Liver (tissue), 9 donors: ENCODE measurements around the gene ZBTB12. TPM values are rescaled to one million over a fixed set of nuclear protein-coding genes. Genes with fewer than 3 reads are reported as not detected.

Experiments used
- DNase-seq: peaks from one replicate; pipeline ENCODE4 v3.0.0-alpha.2; 2017; ENCODE audit warnings: low spot score
- H3K27ac ChIP-seq, 2 donors: one replicate each; pipeline ENCODE4 v1.7.0; 2013; ENCODE audit warnings: inconsistent platforms in 2 of 2, low read length in 2 of 2, control low read depth in 1 of 2, low read depth in 1 of 2, mild to moderate bottlenecking in 1 of 2
- H3K27me3 ChIP-seq, 4 donors: one replicate each; pipeline versions ENCODE4 v1.6.1 to v1.7.0; 2013; ENCODE audit warnings: low read length in 3 of 4, inconsistent platforms in 1 of 4, mild to moderate bottlenecking in 1 of 4, moderate library complexity in 1 of 4; ENCODE audit not compliant: control insufficient read depth in 4 of 4, insufficient read depth in 4 of 4
- H3K36me3 ChIP-seq, 4 donors: one replicate each; pipeline versions ENCODE4 v1.6.1 to v1.7.0; 2013; ENCODE audit warnings: low read length in 3 of 4, mild to moderate bottlenecking in 3 of 4, low read depth in 1 of 4, moderate library complexity in 1 of 4; ENCODE audit not compliant: control insufficient read depth in 4 of 4, insufficient read depth in 3 of 4
- H3K4me1 ChIP-seq, 4 donors: one replicate each; pipeline versions ENCODE4 v1.6.1 to v1.7.0; 2013; ENCODE audit warnings: low read length in 3 of 4, mild to moderate bottlenecking in 3 of 4, moderate library complexity in 1 of 4; ENCODE audit not compliant: control insufficient read depth in 4 of 4, insufficient read depth in 4 of 4
- H3K4me3 ChIP-seq, 3 donors: one replicate each; pipeline versions ENCODE4 v1.6.1 to v1.7.0; 2013; ENCODE audit warnings: low read length in 3 of 3, control low read depth in 1 of 3, low read depth in 1 of 3, mild to moderate bottlenecking in 1 of 3
- H3K9ac ChIP-seq, 2 donors: one replicate each; pipeline ENCODE4 v1.7.0; 2013; ENCODE audit warnings: low read length in 2 of 2, mild to moderate bottlenecking in 2 of 2, moderate library complexity in 2 of 2, control low read depth in 1 of 2, low read depth in 1 of 2
- H3K9me3 ChIP-seq, 4 donors: one replicate each; pipeline versions ENCODE4 v1.6.1 to v1.7.0; 2013; ENCODE audit warnings: low read length in 3 of 4; ENCODE audit not compliant: control insufficient read depth in 4 of 4
- EGR1 ChIP-seq, 2 donors: IDR thresholded peaks; 2 replicates each; pipeline ENCODE4 v1.6.1; 2016 to 2018; ENCODE audit warnings: antibody characterized with exemption in 2 of 2, low read depth in 2 of 2
- FOXA1 ChIP-seq: IDR thresholded peaks from 2 replicates; pipeline ENCODE4 v1.6.1; 2016; ENCODE audit warnings: antibody characterized with exemption
- FOXA2 ChIP-seq: IDR thresholded peaks from 2 replicates; pipeline ENCODE4 v1.6.1; 2016; ENCODE audit warnings: antibody characterized with exemption
- GABPA ChIP-seq, 2 donors: IDR thresholded peaks in 1 of 2; conservative IDR thresholded peaks in 1 of 2; 2 replicates each; pipeline ENCODE4 v1.6.1; 2016; ENCODE audit warnings: antibody characterized with exemption in 2 of 2, mild to moderate bottlenecking in 1 of 2, moderate library complexity in 1 of 2
- HNF4A ChIP-seq, 2 donors: conservative IDR thresholded peaks; 2 replicates each; pipeline ENCODE4 v1.6.1; 2016; ENCODE audit warnings: antibody characterized with exemption in 2 of 2, mild to moderate bottlenecking in 2 of 2
- HNF4G ChIP-seq: IDR thresholded peaks from 2 replicates; pipeline ENCODE4 v1.6.1; 2016; ENCODE audit warnings: antibody characterized with exemption
- JUND ChIP-seq, 2 donors: IDR thresholded peaks; 2 replicates each; pipeline ENCODE4 v1.6.1; 2016; ENCODE audit warnings: antibody characterized with exemption in 2 of 2
- MAX ChIP-seq: IDR thresholded peaks from 2 replicates; pipeline ENCODE4 v1.6.1; 2016; ENCODE audit warnings: antibody characterized with exemption
- NR2F2 ChIP-seq: IDR thresholded peaks from 2 replicates; pipeline ENCODE4 v1.6.1; 2016; ENCODE audit warnings: antibody characterized with exemption
- RAD21 ChIP-seq, 2 donors: IDR thresholded peaks; 2 replicates each; pipeline ENCODE4 v1.6.1; 2016; ENCODE audit warnings: antibody characterized with exemption in 2 of 2, mild to moderate bottlenecking in 2 of 2
- RXRA ChIP-seq, 2 donors: IDR thresholded peaks; 2 replicates each; pipeline ENCODE4 v1.6.1; 2017 to 2018; ENCODE audit warnings: antibody characterized with exemption in 2 of 2, mild to moderate bottlenecking in 1 of 2
- SP1 ChIP-seq: IDR thresholded peaks from 2 replicates; pipeline ENCODE4 v1.6.1; 2018; ENCODE audit warnings: antibody characterized with exemption, mild to moderate bottlenecking
- TAF1 ChIP-seq: conservative IDR thresholded peaks from 2 replicates; pipeline ENCODE4 v1.6.1; 2016; ENCODE audit warnings: antibody characterized with exemption, mild to moderate bottlenecking
- YY1 ChIP-seq: IDR thresholded peaks from 2 replicates; pipeline ENCODE4 v1.6.1; 2016; ENCODE audit warnings: antibody characterized with exemption, mild to moderate bottlenecking
- WGBS: extraction: QIAGEN DNeasy Blood & Tissue Kit; methylation state at CpG from one replicate; pipeline ENCODE4 v1.1.7; 2013; 5-methylcytosine and 5-hydroxymethylcytosine counted together
- polyA plus RNA-seq, 2 donors: library from polyadenylated mRNA; stranded (reverse) in 1 of 2; unstranded in 1 of 2; fragments of 200-250 nt in 1 of 2; fragments of >200 nt in 1 of 2; fragmentation: Nextera tagmentation in 1 of 2; extraction: Ambion mirVana in 1 of 2; gene quantifications; one replicate each; pipeline versions ENCODE4 v1.2.1 to v1.2.3, GENCODE V29; 2013 to 2015
- total RNA-seq, 2 donors: library from RNA; depleted of rRNA; stranded (reverse); fragments of >200 nt; gene quantifications; one replicate each; pipeline ENCODE4 v1.2.3, GENCODE V29; 2014
- TF ChIP-seq, protein P1 (sequence below): fragments of 150-350 bp; IDR thresholded peaks from 2 replicates; pipeline ENCODE4 v1.5.1; 2017; ENCODE audit warnings: improper control_type of control experiment, low read depth, low read length; ENCODE audit not compliant: missing input control
- TF ChIP-seq, protein P2 (sequence below): IDR thresholded peaks from 2 replicates; pipeline ENCODE4 v1.6.1; 2016; ENCODE audit warnings: antibody characterized with exemption
- TF ChIP-seq, protein P3 (sequence below): IDR thresholded peaks from 2 replicates; pipeline ENCODE4 v1.6.1; 2016; ENCODE audit warnings: antibody characterized with exemption, mild to moderate bottlenecking
- TF ChIP-seq, protein P4 (sequence below): IDR thresholded peaks from 2 replicates; pipeline ENCODE4 v1.6.1; 2016; ENCODE audit warnings: antibody characterized with exemption
- donor health status: healthy.
- donor health status: healthy.
- donor health status: healthy.
- donor health status: healthy.
- donor health status: healthy.

The ZBTB12 gene
- total and polyA plus RNA-seq, 4 donors = 0.25 to 2.3 (median 0.83) TPM; not detected in 1

DNA sequence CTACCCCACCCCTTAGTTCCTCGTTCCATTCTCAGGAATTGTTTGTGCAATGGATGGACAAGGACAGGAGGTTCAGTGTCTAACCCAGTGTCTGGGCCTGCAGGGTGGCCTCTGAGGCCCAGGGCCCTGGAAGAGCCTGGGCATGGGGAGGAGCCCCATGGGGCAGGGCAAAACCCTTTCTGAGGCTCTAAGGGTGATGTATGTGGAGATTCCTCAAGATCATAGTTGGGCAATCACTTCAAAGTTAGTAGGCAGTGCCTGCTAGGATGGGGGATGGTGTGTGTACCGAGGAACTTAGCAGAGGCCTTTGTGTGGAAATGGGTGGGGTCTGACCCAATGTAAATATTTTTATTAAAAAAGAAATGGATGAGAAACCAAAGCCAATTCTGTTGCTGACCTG is 18.9 kb upstream of the ZBTB12 start:
- no peak overlapping the region for H3K27ac ChIP-seq
- 82% methylated on average over 2 of the region's 2 CpGs for WGBS
- no peak overlapping the region for H3K9ac ChIP-seq
- H3K4me1 ChIP-seq = peaks cover 0 to 3% (median 0%) of the 10 kb centered on the region in 4 donors
- H3K36me3 ChIP-seq = no peaks in the 10 kb centered on the region
- no peak overlapping the region for H3K4me3 ChIP-seq
- TF ChIP-seq, protein P1, sequence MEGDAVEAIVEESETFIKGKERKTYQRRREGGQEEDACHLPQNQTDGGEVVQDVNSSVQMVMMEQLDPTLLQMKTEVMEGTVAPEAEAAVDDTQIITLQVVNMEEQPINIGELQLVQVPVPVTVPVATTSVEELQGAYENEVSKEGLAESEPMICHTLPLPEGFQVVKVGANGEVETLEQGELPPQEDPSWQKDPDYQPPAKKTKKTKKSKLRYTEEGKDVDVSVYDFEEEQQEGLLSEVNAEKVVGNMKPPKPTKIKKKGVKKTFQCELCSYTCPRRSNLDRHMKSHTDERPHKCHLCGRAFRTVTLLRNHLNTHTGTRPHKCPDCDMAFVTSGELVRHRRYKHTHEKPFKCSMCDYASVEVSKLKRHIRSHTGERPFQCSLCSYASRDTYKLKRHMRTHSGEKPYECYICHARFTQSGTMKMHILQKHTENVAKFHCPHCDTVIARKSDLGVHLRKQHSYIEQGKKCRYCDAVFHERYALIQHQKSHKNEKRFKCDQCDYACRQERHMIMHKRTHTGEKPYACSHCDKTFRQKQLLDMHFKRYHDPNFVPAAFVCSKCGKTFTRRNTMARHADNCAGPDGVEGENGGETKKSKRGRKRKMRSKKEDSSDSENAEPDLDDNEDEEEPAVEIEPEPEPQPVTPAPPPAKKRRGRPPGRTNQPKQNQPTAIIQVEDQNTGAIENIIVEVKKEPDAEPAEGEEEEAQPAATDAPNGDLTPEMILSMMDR = no peak
- no peak for TF ChIP-seq EGR1 (IDR thresholded peaks at IDR 0.05; ENCODE audit: low read depth in 2 of 2)
- H3K9me3 ChIP-seq = no peaks in the 10 kb centered on the region
- DNase-seq = no peak
- H3K27me3 ChIP-seq = no peaks in the 10 kb centered on the region

GRCh38 chr6:31919624-31920303 is 17.9 kb upstream of the ZBTB12 start:
- H3K9ac ChIP-seq = no peak overlapping the region
- no peaks in the 10 kb centered on the region for H3K27me3 ChIP-seq
- H3K4me3 ChIP-seq = no peak overlapping the region
- H3K9me3 ChIP-seq = no peaks in the 10 kb centered on the region
- H3K4me1 ChIP-seq = peaks cover 0 to 3% (median 0%) of the 10 kb centered on the region in 4 donors
- no peak overlapping the region for H3K27ac ChIP-seq
- H3K36me3 ChIP-seq = no peaks in the 10 kb centered on the region
- 90% methylated on average over 6 of the region's 6 CpGs for WGBS
- no peak for DNase-seq
- TF ChIP-seq, protein P2, sequence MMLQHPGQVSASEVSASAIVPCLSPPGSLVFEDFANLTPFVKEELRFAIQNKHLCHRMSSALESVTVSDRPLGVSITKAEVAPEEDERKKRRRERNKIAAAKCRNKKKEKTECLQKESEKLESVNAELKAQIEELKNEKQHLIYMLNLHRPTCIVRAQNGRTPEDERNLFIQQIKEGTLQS = no peak
- TF ChIP-seq HNF4G (no peak), YY1 (no peak), FOXA2 (no peak), NR2F2 (no peak), JUND (IDR thresholded peaks at IDR 0.05) (no peak), EGR1 (IDR thresholded peaks at IDR 0.05; ENCODE audit: low read depth in 2 of 2) (no peak), GABPA (IDR thresholded peaks at IDR 0.05 in 1 of 2, conservative IDR thresholded peaks at IDR 0.05 in 1 of 2) (no peak), MAX (no peak), SP1 (no peak), HNF4A (conservative IDR thresholded peaks at IDR 0.05) (no peak), FOXA1 (no peak), RXRA (IDR thresholded peaks at IDR 0.05) (no peak), TAF1 (no peak), RAD21 (IDR thresholded peaks at IDR 0.05) (no peak)
- TF ChIP-seq, protein P1 = no peak
- TF ChIP-seq, protein P3, sequence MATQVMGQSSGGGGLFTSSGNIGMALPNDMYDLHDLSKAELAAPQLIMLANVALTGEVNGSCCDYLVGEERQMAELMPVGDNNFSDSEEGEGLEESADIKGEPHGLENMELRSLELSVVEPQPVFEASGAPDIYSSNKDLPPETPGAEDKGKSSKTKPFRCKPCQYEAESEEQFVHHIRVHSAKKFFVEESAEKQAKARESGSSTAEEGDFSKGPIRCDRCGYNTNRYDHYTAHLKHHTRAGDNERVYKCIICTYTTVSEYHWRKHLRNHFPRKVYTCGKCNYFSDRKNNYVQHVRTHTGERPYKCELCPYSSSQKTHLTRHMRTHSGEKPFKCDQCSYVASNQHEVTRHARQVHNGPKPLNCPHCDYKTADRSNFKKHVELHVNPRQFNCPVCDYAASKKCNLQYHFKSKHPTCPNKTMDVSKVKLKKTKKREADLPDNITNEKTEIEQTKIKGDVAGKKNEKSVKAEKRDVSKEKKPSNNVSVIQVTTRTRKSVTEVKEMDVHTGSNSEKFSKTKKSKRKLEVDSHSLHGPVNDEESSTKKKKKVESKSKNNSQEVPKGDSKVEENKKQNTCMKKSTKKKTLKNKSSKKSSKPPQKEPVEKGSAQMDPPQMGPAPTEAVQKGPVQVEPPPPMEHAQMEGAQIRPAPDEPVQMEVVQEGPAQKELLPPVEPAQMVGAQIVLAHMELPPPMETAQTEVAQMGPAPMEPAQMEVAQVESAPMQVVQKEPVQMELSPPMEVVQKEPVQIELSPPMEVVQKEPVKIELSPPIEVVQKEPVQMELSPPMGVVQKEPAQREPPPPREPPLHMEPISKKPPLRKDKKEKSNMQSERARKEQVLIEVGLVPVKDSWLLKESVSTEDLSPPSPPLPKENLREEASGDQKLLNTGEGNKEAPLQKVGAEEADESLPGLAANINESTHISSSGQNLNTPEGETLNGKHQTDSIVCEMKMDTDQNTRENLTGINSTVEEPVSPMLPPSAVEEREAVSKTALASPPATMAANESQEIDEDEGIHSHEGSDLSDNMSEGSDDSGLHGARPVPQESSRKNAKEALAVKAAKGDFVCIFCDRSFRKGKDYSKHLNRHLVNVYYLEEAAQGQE = no peak
- TF ChIP-seq, protein P4, sequence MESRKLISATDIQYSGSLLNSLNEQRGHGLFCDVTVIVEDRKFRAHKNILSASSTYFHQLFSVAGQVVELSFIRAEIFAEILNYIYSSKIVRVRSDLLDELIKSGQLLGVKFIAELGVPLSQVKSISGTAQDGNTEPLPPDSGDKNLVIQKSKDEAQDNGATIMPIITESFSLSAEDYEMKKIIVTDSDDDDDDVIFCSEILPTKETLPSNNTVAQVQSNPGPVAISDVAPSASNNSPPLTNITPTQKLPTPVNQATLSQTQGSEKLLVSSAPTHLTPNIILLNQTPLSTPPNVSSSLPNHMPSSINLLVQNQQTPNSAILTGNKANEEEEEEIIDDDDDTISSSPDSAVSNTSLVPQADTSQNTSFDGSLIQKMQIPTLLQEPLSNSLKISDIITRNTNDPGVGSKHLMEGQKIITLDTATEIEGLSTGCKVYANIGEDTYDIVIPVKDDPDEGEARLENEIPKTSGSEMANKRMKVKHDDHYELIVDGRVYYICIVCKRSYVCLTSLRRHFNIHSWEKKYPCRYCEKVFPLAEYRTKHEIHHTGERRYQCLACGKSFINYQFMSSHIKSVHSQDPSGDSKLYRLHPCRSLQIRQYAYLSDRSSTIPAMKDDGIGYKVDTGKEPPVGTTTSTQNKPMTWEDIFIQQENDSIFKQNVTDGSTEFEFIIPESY = no peak
